Hematopoietic multipotent progenitor cell treated with erythropoietin and hydrocortisone succinate and interleukin-3 and kit ligand, for 15 days (in vitro differentiated cells): ENCODE measurements around the gene MKRN1.
"Not testable (repeated sequence)": the region's sequence is repeated elsewhere in the genome, so short reads cannot be mapped to it uniquely, and the experiment has no call there.

Experiments
- DNase-seq: peaks from one replicate; pipeline ENCODE4 v3.0.0-alpha.2; 2015; ENCODE audit warnings: low spot score

MKRN1 gene

GRCh38 chr7:140479062-140479738 is at the start of gene MKRN1:
Gene MKRN1 (minus strand): TSS chr7:140479505. CDS start chr7:140479344, 161 bp downstream.
- DNase-seq: peak; percentile 93

GRCh38 chr7:140526787-140527664 is 47.7 kb upstream of the MKRN1 start:
- DNase-seq: no peak

GRCh38 chr7:140526214-140526613 is 46.9 kb upstream of the MKRN1 start:
- no peak for DNase-seq

- DNase-seq: no peak
Observed at GRCh38 chr7:140525743-140526142, 46.4 kb upstream of the MKRN1 start.

GRCh38 chr7:140521421-140521820 is 42.1 kb upstream of the MKRN1 start:
- no peak for DNase-seq

GRCh38 chr7:140519007-140519399 is 39.7 kb upstream of the MKRN1 start:
- no peak for DNase-seq

- DNase-seq: no peak
Observed at GRCh38 chr7:140518370-140519006, 39.2 kb upstream of the MKRN1 start.

GRCh38 chr7:140517546-140518369 is 38.5 kb upstream of the MKRN1 start:
- DNase-seq: peak; percentile 88

GRCh38 chr7:140512317-140513000 is 33.2 kb upstream of the MKRN1 start:
- DNase-seq: peak; percentile 94

GRCh38 chr7:140509789-140510188 is 30.5 kb upstream of the MKRN1 start:
- DNase-seq: no peak

- peak; percentile 84 for DNase-seq
Observed at GRCh38 chr7:140507556-140507955, 28.3 kb upstream of the MKRN1 start.

GRCh38 chr7:140506788-140507464 is 27.6 kb upstream of the MKRN1 start:
- DNase-seq: peak; percentile 68

GRCh38 chr7:140501966-140502365 is 22.7 kb upstream of the MKRN1 start:
- peak; percentile 80 for DNase-seq

- not testable (repeated sequence) for DNase-seq
Observed at GRCh38 chr7:140497807-140498206, 18.5 kb upstream of the MKRN1 start.

- no peak for DNase-seq
Observed at GRCh38 chr7:140497241-140497769, 18.0 kb upstream of the MKRN1 start.

- no peak for DNase-seq
Observed at GRCh38 chr7:140495514-140496097, 16.3 kb upstream of the MKRN1 start.

- DNase-seq: no peak
Observed at GRCh38 chr7:140494867-140495266, 15.6 kb upstream of the MKRN1 start.

GRCh38 chr7:140489026-140489359 is 9.7 kb upstream of the MKRN1 start:
- no peak for DNase-seq

- DNase-seq: no peak
Observed at GRCh38 chr7:140485500-140486265, 6.4 kb upstream of the MKRN1 start.
